GM10266 (cell line): ENCODE measurements around the gene MAB21L4.

Experiments
- DNase-seq: peaks from one replicate; pipeline ENCODE4 v3.0.0; 2012; ENCODE audit errors: extremely low spot score
- TF ChIP-seq, protein P1 (sequence below): IDR thresholded peaks from 2 replicates; pipeline ENCODE4 v1.5.1; 2012; ENCODE audit warnings: mild to moderate bottlenecking, low read depth; ENCODE audit not compliant: control insufficient read depth, insufficient read depth; ENCODE audit errors: missing control alignments

MAB21L4 gene

DNA sequence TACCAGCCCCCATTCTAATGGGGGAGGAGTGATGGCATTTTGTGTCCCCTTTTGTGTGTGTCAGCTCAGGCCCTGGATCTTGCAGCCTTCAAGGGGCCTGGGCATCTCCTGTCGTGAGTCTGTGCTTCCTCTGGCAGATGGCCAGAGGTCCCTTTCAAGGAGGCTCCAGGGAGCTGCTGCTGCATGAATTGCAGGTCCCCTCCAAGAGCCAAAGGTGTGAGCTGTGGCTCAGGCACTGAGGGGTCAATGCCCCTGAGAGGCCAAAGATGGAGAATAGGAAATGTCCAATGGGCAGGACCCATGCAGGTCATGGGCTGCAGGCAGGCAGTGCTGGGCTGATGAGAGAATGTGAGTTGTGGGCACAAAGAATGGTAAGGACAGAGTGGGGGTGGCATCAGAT, 10.4 kb downstream of the MAB21L4 start:
- no peak for DNase-seq
- TF ChIP-seq, protein P1, sequence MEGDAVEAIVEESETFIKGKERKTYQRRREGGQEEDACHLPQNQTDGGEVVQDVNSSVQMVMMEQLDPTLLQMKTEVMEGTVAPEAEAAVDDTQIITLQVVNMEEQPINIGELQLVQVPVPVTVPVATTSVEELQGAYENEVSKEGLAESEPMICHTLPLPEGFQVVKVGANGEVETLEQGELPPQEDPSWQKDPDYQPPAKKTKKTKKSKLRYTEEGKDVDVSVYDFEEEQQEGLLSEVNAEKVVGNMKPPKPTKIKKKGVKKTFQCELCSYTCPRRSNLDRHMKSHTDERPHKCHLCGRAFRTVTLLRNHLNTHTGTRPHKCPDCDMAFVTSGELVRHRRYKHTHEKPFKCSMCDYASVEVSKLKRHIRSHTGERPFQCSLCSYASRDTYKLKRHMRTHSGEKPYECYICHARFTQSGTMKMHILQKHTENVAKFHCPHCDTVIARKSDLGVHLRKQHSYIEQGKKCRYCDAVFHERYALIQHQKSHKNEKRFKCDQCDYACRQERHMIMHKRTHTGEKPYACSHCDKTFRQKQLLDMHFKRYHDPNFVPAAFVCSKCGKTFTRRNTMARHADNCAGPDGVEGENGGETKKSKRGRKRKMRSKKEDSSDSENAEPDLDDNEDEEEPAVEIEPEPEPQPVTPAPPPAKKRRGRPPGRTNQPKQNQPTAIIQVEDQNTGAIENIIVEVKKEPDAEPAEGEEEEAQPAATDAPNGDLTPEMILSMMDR = no peak

DNA sequence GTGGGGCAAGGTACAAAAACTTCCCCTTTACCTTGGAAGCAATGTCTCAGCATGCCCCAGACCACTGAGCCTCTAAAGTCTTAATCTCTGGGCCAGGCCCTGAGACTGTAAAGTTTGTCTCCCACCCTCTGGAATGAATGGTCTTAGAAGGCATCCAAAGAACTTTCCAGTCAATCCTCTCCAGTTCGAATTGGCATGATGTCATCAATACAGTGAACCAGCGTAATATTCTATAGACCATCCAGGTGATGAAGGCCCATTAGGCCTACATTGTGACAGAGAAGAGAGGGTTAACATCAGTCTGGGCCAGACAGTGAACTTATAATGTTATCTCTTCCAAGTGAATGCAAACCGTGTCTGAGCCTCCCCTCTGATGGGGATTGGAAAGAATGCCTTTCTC, 11.2 kb downstream of the MAB21L4 start:
- TF ChIP-seq, protein P1 = no peak
- DNase-seq = no peak

DNA sequence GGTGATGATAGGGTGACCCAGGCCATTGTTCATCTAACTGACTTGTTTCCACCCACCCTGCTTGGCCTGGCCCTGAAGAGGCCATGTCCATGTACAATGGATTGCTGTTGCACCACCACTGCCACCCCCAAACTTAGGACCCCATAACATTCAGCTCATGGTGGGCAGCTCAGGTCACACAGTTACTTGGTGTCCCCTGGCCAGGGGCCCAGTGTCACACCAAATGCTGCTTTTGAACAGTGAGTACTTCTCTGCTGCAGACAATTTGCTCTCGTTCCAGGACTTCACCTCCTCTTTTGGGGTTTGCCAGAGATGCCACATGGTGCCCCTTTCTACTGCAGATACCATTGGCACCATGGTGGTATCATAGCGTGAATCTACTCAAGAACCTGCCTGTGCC, 11.7 kb downstream of the MAB21L4 start:
- TF ChIP-seq, protein P1 = no peak
- no peak for DNase-seq

DNA sequence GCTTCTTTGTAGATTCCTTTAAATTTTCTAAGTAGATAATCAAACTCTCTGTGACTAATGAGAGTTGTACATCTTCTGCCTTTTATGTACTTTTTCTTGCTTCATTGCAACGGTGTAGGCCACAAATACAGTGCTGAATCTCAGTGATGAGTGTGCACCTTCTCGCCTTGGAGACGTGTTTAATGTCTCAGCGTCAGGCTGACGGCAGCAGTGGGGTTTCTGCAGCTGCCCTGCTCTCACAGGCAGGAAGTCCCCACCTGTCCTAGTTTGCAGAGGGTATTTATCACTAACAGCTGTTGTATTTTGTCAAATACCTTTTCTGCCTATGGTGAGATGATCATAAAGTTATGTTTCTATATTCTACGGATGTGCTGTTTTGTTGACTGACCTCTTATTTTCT, 14.0 kb downstream of the MAB21L4 start:
- no peak for DNase-seq
- TF ChIP-seq, protein P1 = no peak

DNA sequence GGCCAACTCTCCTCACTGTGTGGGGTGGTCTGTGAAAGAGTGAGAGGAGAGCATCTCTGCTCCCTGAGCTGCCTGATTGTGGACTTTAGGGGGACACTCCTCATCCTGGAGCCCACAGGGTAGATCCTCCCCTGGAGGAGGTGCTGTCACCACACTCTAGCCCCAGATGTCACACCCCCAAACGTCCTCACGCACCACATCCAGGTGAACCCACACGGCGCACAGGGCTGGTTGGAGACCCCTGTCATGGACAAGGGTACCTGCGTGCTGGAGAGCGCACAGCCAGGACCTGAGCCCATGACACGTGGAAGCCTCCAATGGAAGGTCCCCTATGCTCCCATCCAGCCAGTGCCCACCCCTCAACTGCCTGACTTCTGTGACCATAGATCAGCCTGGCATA, 16.9 kb downstream of the MAB21L4 start:
- TF ChIP-seq, protein P1 = no peak
- DNase-seq = no peak

DNA sequence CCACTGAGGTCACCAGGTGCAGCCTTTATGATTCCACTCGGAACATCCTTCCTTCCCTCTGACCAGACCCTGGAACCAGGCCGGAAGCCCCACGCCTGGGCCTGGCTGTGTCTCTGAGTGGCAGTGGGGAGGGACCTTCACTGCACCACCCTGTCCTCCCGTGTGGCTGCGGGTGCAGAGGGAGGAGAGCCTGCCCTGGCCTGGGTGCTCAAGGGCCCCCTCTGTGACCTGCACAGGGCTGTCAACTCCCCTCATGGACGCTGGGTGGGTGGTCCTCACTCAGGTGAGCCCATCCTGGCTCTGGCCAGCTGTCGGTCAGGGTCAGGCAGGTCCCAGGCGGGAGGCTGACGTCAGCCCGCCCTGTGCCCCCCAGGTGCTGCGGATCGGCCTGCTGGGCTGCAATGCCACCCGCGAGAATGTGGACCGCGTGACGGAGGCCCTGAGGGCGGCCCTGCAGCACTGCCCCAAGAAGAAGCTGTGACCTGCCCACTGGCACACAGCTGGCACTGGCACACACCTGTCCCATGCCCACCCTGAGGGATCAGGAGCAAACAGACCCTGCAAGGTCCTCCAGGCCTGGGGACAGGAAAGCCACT, 17.5 kb downstream of the MAB21L4 start:
- TF ChIP-seq, protein P1 = no peak
- DNase-seq = no peak

DNA sequence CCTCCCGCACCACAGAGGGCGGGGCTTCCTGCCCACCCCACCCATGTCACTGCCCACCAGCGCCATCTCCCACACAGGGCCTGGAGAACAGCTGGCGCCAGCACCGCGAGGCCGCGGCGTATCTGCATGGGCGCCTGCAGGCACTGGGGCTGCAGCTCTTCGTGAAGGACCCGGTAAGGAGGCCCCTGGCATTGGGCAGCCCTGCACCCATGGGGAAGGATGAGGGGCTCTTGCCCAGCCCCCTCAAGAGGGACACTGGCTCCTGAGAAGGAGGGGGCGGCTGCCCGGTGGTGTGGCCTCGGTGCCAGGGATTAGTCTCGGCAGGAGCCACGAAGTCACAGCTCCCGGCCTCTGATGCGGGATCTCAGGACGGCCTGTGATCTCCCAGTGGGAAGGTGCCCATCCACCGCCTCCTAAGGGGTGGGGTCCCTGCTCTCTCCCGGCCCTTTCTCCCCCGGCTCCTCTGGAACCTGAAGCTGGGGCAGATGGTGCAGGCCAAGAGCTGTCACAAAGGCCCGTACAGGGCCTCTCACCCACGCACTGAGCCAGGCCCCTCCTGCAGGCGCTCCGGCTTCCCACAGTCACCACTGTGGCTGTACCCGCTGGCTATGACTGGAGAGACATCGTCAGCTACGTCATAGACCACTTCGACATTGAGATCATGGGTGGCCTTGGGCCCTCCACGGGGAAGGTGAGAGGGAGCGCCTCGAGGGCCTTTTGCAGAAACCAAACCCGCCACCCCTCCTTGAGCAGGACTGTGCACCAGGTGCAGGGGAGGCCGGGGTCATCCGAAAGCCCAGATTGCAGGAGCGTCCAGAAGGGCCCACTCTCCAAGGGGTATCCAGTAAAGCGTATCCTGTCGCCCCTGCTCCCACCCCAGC, 18.3 kb downstream of the MAB21L4 start:
- DNase-seq = no peak
- TF ChIP-seq, protein P1 = no peak
